Keratinocyte (primary cell): ENCODE measurements around the gene CEP164. TPM values are rescaled to one million over a fixed set of nuclear protein-coding genes. Genes with fewer than 3 reads are reported as not detected.
A peak's percentile ranks its signal among the peaks of the same experiment; 100 is the strongest.

Source experiments
- DNase-seq: peaks from one replicate; pipeline ENCODE4 v3.0.0-alpha.2; 2011; ENCODE audit warnings: low read depth, missing footprints, low spot score
- FAIRE-seq: peaks from 2 replicates; lab custom pipeline; 2011; peaks lifted over from hg19 to GRCh38; lab: Jason Lieb, UNC
- H2AFZ ChIP-seq: 2 replicates; pipeline ENCODE4 v1.6.0; 2012; ENCODE audit warnings: low read length, control low read depth, inconsistent platforms; ENCODE audit not compliant: control insufficient read depth
- H3K27ac ChIP-seq: 2 replicates; pipeline ENCODE4 v1.5.1; 2011; ENCODE audit warnings: low read length; ENCODE audit not compliant: control insufficient read depth, insufficient read depth
- H3K27me3 ChIP-seq: 3 replicates; pipeline ENCODE4 v1.6.0; 2011; ENCODE audit warnings: low read length; ENCODE audit not compliant: control insufficient read depth, insufficient read depth; ENCODE audit errors: extremely low read depth
- H3K36me3 ChIP-seq, 2 experiments: 2 replicates in 1 of 2; 3 replicates in 1 of 2; pipeline ENCODE4 v1.5.1; 2011; ENCODE audit warnings: low read length in 2 of 2, mild to moderate bottlenecking in 1 of 2; ENCODE audit not compliant: control insufficient read depth in 2 of 2, insufficient read depth in 2 of 2; ENCODE audit errors: extremely low read depth in 1 of 2
- H3K4me1 ChIP-seq: 3 replicates; pipeline ENCODE4 v1.5.1; 2011; ENCODE audit warnings: low read length; ENCODE audit not compliant: control insufficient read depth, insufficient read depth; ENCODE audit errors: extremely low read depth
- H3K4me2 ChIP-seq: 3 replicates; pipeline ENCODE4 v1.6.0; 2011; ENCODE audit warnings: low read depth, low read length; ENCODE audit not compliant: control insufficient read depth, insufficient read depth; ENCODE audit errors: extremely low read depth
- H3K4me3 ChIP-seq, 3 experiments: fragments of 200-600 bp in 1 of 3; sonication (generic) in 1 of 3; 2 replicates in 2 of 3; 3 replicates in 1 of 3; pipeline ENCODE4 v1.5.1; 2011 to 2016; ENCODE audit warnings: low read length in 3 of 3, mild to moderate bottlenecking in 3 of 3, control low read depth in 2 of 3, inconsistent platforms in 1 of 3, low read depth in 1 of 3, mixed read lengths in 1 of 3, mixed run types in 1 of 3, moderate library complexity in 1 of 3; ENCODE audit not compliant: control insufficient read depth in 2 of 3, insufficient read depth in 2 of 3; ENCODE audit errors: extremely low read depth in 1 of 3
- H3K79me2 ChIP-seq: 2 replicates; pipeline ENCODE4 v1.6.0; 2012; ENCODE audit warnings: low read length; ENCODE audit not compliant: control insufficient read depth, insufficient read depth
- H3K9ac ChIP-seq: 3 replicates; pipeline ENCODE4 v1.6.0; 2011; ENCODE audit warnings: low read length; ENCODE audit not compliant: control insufficient read depth, insufficient read depth; ENCODE audit errors: extremely low read depth
- H3K9me1 ChIP-seq: 3 replicates; pipeline ENCODE4 v1.6.0; 2011; ENCODE audit warnings: low read length; ENCODE audit not compliant: control insufficient read depth, insufficient read depth; ENCODE audit errors: extremely low read depth
- H3K9me3 ChIP-seq: 2 replicates; pipeline ENCODE4 v1.5.1; 2012; ENCODE audit warnings: low read depth, low read length; ENCODE audit not compliant: control insufficient read depth
- H4K20me1 ChIP-seq: 3 replicates; pipeline ENCODE4 v1.6.0; 2011; ENCODE audit warnings: low read length; ENCODE audit not compliant: control insufficient read depth, insufficient read depth; ENCODE audit errors: extremely low read depth
- EZH2 ChIP-seq: IDR thresholded peaks from one replicate; pipeline ENCODE4 v1.6.1; 2012; ENCODE audit warnings: inconsistent platforms, mild to moderate bottlenecking, low read length, moderate library complexity
- dilution Hi-C: fragments of 300-500 bp; cut with MboI; formaldehyde crosslinking; loops from one replicate; pipeline ENCODE4 v1.7.0; 2020; ENCODE audit warnings: low sequenced_read_pairs; ENCODE audit not compliant: extremely low pct_ligation_motif_present
- polyA plus RNA-seq, 5 experiments: library from polyadenylated mRNA; depleted of rRNA in 3 of 5; stranded (reverse) in 3 of 5; stranded (forward) in 1 of 5; unstranded in 1 of 5; fragments of >200 nt; gene quantifications; 1 replicate in 1 of 5; 2 replicates in 3 of 5; 3 replicates in 1 of 5; pipeline versions ENCODE4 v1.2.1 to v1.2.3, GENCODE V29; 2011 to 2012; ENCODE audit warnings: missing spikeins in 2 of 5, low read depth in 1 of 5, low replicate concordance in 1 of 5
- TF ChIP-seq, protein P1 (sequence below), 3 experiments: IDR thresholded peaks in 1 of 3; conservative IDR thresholded peaks in 1 of 3; optimal IDR thresholded peaks in 1 of 3; 2 replicates in 2 of 3; 3 replicates in 1 of 3; pipeline versions ENCODE3 to v1.5.1; 2011; ENCODE audit warnings: low read length in 3 of 3, mild to moderate bottlenecking in 3 of 3, moderate library complexity in 2 of 3, control low read depth in 1 of 3, inconsistent platforms in 1 of 3; ENCODE audit not compliant: insufficient read depth in 2 of 3; ENCODE audit errors: extremely low read depth in 1 of 3

CEP164 gene
- polyA plus RNA-seq, 1 donor (not counting 4 experiments of a cell fraction or from before 2014, with no cell fraction given): 15.1 TPM

- no peaks in the 10 kb centered on the region for H3K9me1 ChIP-seq
- H3K27ac ChIP-seq: no peak overlapping the region
- no peak overlapping the region for H3K4me2 ChIP-seq
- DNase-seq (no peak), FAIRE-seq (no peak)
- no peak overlapping the region for H3K9ac ChIP-seq
- dilution Hi-C loops: loop anchor here (25.0 kb wide), 1 partner anchor 387 kb away; the partner anchor contains the start of gene FXYD2
- TF ChIP-seq, protein P1, sequence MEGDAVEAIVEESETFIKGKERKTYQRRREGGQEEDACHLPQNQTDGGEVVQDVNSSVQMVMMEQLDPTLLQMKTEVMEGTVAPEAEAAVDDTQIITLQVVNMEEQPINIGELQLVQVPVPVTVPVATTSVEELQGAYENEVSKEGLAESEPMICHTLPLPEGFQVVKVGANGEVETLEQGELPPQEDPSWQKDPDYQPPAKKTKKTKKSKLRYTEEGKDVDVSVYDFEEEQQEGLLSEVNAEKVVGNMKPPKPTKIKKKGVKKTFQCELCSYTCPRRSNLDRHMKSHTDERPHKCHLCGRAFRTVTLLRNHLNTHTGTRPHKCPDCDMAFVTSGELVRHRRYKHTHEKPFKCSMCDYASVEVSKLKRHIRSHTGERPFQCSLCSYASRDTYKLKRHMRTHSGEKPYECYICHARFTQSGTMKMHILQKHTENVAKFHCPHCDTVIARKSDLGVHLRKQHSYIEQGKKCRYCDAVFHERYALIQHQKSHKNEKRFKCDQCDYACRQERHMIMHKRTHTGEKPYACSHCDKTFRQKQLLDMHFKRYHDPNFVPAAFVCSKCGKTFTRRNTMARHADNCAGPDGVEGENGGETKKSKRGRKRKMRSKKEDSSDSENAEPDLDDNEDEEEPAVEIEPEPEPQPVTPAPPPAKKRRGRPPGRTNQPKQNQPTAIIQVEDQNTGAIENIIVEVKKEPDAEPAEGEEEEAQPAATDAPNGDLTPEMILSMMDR (optimal IDR thresholded peaks at IDR 0.05 in 1 of 3, IDR thresholded peaks at IDR 0.05 in 1 of 3, conservative IDR thresholded peaks at IDR 0.05 in 1 of 3; ENCODE audit: extremely low read depth in 1 of 3, insufficient read depth in 2 of 3, low read length in 3 of 3): no peak
- TF ChIP-seq EZH2: no peak
- no peaks in the 10 kb centered on the region for H3K36me3 ChIP-seq
- H3K79me2 ChIP-seq: no peaks in the 10 kb centered on the region
- H3K9me3 ChIP-seq: no peaks in the 10 kb centered on the region
- no peaks in the 10 kb centered on the region for H3K4me1 ChIP-seq
- H2AFZ ChIP-seq: no peak overlapping the region
- H4K20me1 ChIP-seq: no peaks in the 10 kb centered on the region
- H3K4me3 ChIP-seq: no peak overlapping the region
- peaks cover 14% of the 10 kb centered on the region for H3K27me3 ChIP-seq
Observed at GRCh38 chr11:117425679-117426296, 98.1 kb downstream of the CEP164 start.

- FAIRE-seq: peak; percentile 82
- no peak overlapping the region for H3K4me3 ChIP-seq
- no peak for TF ChIP-seq EZH2
- TF ChIP-seq, protein P1 (optimal IDR thresholded peaks at IDR 0.05 in 1 of 3, IDR thresholded peaks at IDR 0.05 in 1 of 3, conservative IDR thresholded peaks at IDR 0.05 in 1 of 3; ENCODE audit: extremely low read depth in 1 of 3, insufficient read depth in 2 of 3, low read length in 3 of 3): peak; percentile 93 to 99 (median 97)
- dilution Hi-C loops: loop anchor here (25.0 kb wide), 1 partner anchor 386 kb away; the partner anchor contains the start of gene FXYD2
- no peak overlapping the region for H2AFZ ChIP-seq
- H3K4me2 ChIP-seq: no peak overlapping the region
- H3K36me3 ChIP-seq: no peaks in the 10 kb centered on the region
- H3K9me3 ChIP-seq: no peaks in the 10 kb centered on the region
- no peak for DNase-seq
- no peaks in the 10 kb centered on the region for H3K79me2 ChIP-seq
- no peaks in the 10 kb centered on the region for H3K4me1 ChIP-seq
- H3K27ac ChIP-seq: no peak overlapping the region
- H3K27me3 ChIP-seq: peaks cover 14% of the 10 kb centered on the region
- H4K20me1 ChIP-seq: no peaks in the 10 kb centered on the region
- no peak overlapping the region for H3K9ac ChIP-seq
- no peaks in the 10 kb centered on the region for H3K9me1 ChIP-seq
Observed at GRCh38 chr11:117426297-117426685, 98.6 kb downstream of the CEP164 start.
